ENCODE data around the gene TRIP10.
"Not testable (repeated sequence)": the region's sequence is repeated elsewhere in the genome, so short reads cannot be mapped to it uniquely, and the experiment has no call there.

GRCh38 chr19:6708913-6709312 is 30.6 kb upstream of the TRIP10 start:
- not testable (repeated sequence) for TF ChIP-seq CTCF, POLR2A, POLR2AphosphoS5, EP300 (IDR thresholded peaks at IDR 0.05)

Data from gastroesophageal sphincter (tissue), 3 donors.